Keratinocyte (primary cell): ENCODE results near the gene BCAP31.

Source experiments
- CTCF ChIP-seq, 3 experiments: IDR thresholded peaks in 1 of 3; conservative IDR thresholded peaks in 1 of 3; optimal IDR thresholded peaks in 1 of 3; 2 replicates in 2 of 3; 3 replicates in 1 of 3; pipeline versions ENCODE3 to v1.5.1; 2011; ENCODE audit warnings: low read length in 3 of 3, mild to moderate bottlenecking in 3 of 3, moderate library complexity in 2 of 3, control low read depth in 1 of 3, inconsistent platforms in 1 of 3; ENCODE audit not compliant: insufficient read depth in 2 of 3; ENCODE audit errors: extremely low read depth in 1 of 3
- EZH2 ChIP-seq: IDR thresholded peaks from one replicate; pipeline ENCODE4 v1.6.1; 2012; ENCODE audit warnings: inconsistent platforms, mild to moderate bottlenecking, low read length, moderate library complexity

- no peak for TF ChIP-seq CTCF (optimal IDR thresholded peaks at IDR 0.05 in 1 of 3, IDR thresholded peaks at IDR 0.05 in 1 of 3, conservative IDR thresholded peaks at IDR 0.05 in 1 of 3; ENCODE audit: extremely low read depth in 1 of 3, insufficient read depth in 2 of 3, low read length in 3 of 3)
- no peak for TF ChIP-seq EZH2
These were observed 16.8 kb downstream of the BCAP31 start for GRCh38 chrX:153707406-153707805.
